ENCODE measurements around the gene S1PR4.
"Not testable (repeated sequence)": the region's sequence is repeated elsewhere in the genome, so short reads cannot be mapped to it uniquely, and the experiment has no call there.

S1PR4 gene

GRCh38 chr19:3152419-3152780 is 26.2 kb upstream of the S1PR4 start:
- DNase-seq (ENCODE audit: low read depth in 1 of 2, low spot score in 1 of 2): no peak
- no peak overlapping the region for H3K4me3 ChIP-seq (replicated peaks; ENCODE audit: insufficient read depth, low read length)
- no peaks in the 10 kb centered on the region for H3K27me3 ChIP-seq (ENCODE audit: insufficient read depth, poor library complexity, severe bottlenecking)
- TF ChIP-seq GABPA (IDR thresholded peaks at IDR 0.05; ENCODE audit: low read depth): no peak
- no peak overlapping the region for H3K27ac ChIP-seq (replicated peaks)

- DNase-seq (ENCODE audit: low read depth in 1 of 2, low spot score in 1 of 2): no peak
- Histone ChIP-seq H3K4me3 (replicated peaks; ENCODE audit: insufficient read depth, low read length) (no peak overlapping the region), H3K27ac (replicated peaks) (no peak overlapping the region), H3K27me3 (ENCODE audit: insufficient read depth, poor library complexity, severe bottlenecking) (no peaks in the 10 kb centered on the region)
- no peak for TF ChIP-seq GABPA (IDR thresholded peaks at IDR 0.05; ENCODE audit: low read depth)
- no peak for TF ChIP-seq REST (IDR thresholded peaks at IDR 0.05; ENCODE audit: insufficient replicate concordance, low read depth)
- TF ChIP-seq CTCF (IDR thresholded peaks at IDR 0.05; ENCODE audit: insufficient read depth, low read length): no peak
- no peak for TF ChIP-seq SPI1 (IDR thresholded peaks at IDR 0.05; ENCODE audit: borderline replicate concordance, low read depth)
- no peak for TF ChIP-seq POLR2AphosphoS5 (IDR thresholded peaks at IDR 0.05; ENCODE audit: low read depth)
Observed at GRCh38 chr19:3153286-3154230, 25.0 kb upstream of the S1PR4 start.

- not testable (repeated sequence) for H3K4me3 ChIP-seq (replicated peaks; ENCODE audit: insufficient read depth, low read length); H3K27me3 ChIP-seq (ENCODE audit: insufficient read depth, poor library complexity, severe bottlenecking); DNase-seq (ENCODE audit: low read depth in 1 of 2, low spot score in 1 of 2)
- 0 out of 2 replicates have a peak overlapping the region, but pooled peaks have one; percentile 0 for H3K27ac ChIP-seq (replicated peaks)
Observed at GRCh38 chr19:3154447-3154846, 24.1 kb upstream of the S1PR4 start.

GRCh38 chr19:3154957-3155736 is 23.4 kb upstream of the S1PR4 start:
- Histone ChIP-seq H3K27ac (replicated peaks) (peak overlapping the region; percentile 26; the same call in 1 of the 2 replicates), H3K27me3 (ENCODE audit: insufficient read depth, poor library complexity, severe bottlenecking) (no peaks in the 10 kb centered on the region), H3K4me3 (replicated peaks; ENCODE audit: insufficient read depth, low read length) (no peak overlapping the region)
- DNase-seq (ENCODE audit: low read depth in 1 of 2, low spot score in 1 of 2): peak; percentile 75 to 85
- TF ChIP-seq POLR2AphosphoS5 (IDR thresholded peaks at IDR 0.05; ENCODE audit: low read depth): peak; percentile 78; the same call in 1 of the 2 replicates
- no peak for TF ChIP-seq REST (IDR thresholded peaks at IDR 0.05; ENCODE audit: insufficient replicate concordance, low read depth)
- no peak for TF ChIP-seq GABPA (IDR thresholded peaks at IDR 0.05; ENCODE audit: low read depth)
- TF ChIP-seq CTCF (IDR thresholded peaks at IDR 0.05; ENCODE audit: insufficient read depth, low read length): no peak

All from HL-60 (cell line).